ENCODE results near the gene AGO3.
"Not testable (repeated sequence)": the region's sequence is repeated elsewhere in the genome, so short reads cannot be mapped to it uniquely, and the experiment has no call there.

The AGO3 gene

GRCh38 chr1:36014722-36015220 lies 83.9 kb downstream of the AGO3 start:
- no peak for DNase-seq

- no peak for DNase-seq
Observed at GRCh38 chr1:36016686-36017085, 85.8 kb downstream of the AGO3 start.

GRCh38 chr1:36023098-36023769 lies 92.3 kb downstream of the AGO3 start:
- no peak for DNase-seq

- not testable (repeated sequence) for DNase-seq
Observed at GRCh38 chr1:36024024-36024423, 93.1 kb downstream of the AGO3 start.

DNA sequence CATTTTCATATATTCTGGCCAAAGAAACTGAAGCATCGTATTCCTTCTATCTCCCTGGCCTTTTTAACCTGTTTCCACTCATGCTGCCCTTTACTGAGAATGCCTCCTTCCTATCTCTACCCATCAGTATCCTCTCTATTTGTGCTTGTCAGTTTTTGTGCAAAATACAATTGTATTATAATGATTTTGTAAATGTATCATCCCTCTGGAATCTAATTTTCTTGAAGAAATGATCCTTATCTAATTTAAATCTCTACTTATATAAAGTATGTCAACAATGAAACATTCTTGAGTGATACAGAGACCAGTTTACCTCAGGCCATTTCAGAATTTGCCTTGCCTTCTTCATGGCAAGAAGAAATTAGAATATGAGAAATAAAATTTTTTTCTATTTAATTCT lies 93.9 kb downstream of the AGO3 start:
- DNase-seq = no peak

- DNase-seq = no peak
Observed at GRCh38 chr1:36027766-36028165, 96.9 kb downstream of the AGO3 start.

GRCh38 chr1:36031441-36031840 lies 100.5 kb downstream of the AGO3 start:
- DNase-seq = no peak

DNA sequence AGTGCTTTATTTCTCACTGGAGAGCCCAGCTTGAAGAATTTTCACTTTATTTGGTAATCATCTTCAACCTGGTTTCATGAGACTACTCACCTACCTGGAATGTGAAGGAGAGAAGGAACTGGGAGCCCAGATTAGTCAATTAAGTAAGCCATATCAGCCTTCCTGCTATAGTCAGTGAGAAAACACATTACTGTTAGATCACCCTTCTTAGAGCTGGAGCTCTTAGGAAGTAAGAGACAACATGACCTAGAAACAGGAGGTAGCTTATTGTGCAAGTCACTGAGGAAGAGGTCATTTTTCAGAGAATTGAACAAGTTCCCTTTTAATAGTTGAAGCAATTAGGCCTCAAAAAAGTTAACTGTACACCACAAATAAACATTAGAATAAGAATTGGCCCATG lies 103.8 kb downstream of the AGO3 start:
- no peak for DNase-seq

GRCh38 chr1:36035154-36035553 lies 104.2 kb downstream of the AGO3 start:
- DNase-seq = no peak

DNA sequence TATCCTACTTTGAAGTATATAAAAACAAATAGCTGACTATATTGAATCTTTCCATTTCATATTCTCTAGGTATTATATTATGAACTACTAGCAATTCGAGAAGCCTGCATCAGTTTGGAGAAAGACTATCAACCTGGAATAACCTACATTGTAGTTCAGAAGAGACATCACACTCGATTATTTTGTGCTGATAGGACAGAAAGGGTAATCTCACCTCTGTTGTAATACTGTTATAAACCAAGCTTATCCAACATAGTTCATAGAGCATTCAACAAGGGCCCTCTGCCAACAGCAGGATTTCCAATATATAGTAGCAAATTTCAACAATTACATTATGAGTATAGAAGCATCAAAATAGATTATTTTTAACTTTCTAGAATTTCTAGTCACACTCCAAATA lies 109.3 kb downstream of the AGO3 start:
- no peak for DNase-seq

- no peak for DNase-seq
Observed at GRCh38 chr1:36051821-36052220, 120.9 kb downstream of the AGO3 start.

DNA sequence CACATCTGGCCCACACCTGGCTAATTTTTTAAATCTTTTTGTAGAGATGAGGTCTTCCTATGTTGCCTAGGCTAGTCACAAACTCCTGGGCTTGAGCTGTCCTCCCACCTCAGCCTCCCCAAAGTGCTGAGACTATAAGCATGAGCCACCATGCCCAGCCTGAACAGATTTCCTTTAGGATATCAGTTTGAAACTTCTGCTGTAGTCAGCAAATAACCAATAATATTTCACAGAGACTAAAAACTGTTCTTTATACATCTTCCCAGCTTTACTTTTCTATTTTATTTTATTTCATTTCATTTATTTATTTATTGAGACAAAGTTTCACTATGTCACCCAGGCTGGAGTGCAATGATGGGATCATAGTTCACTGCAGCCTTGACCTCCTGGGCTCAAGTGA lies 123.1 kb downstream of the AGO3 start:
- DNase-seq = no peak

GRCh38 chr1:36055706-36056105 lies 124.8 kb downstream of the AGO3 start:
- no peak for DNase-seq

- no peak for DNase-seq
Observed at GRCh38 chr1:36062315-36062714, 131.4 kb downstream of the AGO3 start.

DNA sequence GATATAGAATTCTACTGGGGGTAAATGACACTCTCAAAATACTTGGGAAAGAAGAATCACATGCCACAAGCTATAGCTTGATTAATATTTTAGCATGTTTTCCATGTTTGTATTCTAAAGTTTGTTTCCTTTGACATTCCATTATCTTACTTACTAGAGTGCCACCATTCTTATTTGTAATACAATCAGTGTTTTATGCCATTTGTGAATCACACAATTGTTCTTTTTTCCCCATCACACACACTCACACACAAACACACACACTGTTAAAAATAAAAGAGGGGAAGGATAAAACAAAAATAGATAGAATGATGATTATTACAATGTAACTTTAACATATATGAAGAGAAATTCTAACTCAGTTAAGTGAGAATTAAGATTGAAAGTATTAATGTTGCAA lies 137.0 kb downstream of the AGO3 start:
- DNase-seq = no peak

DNA sequence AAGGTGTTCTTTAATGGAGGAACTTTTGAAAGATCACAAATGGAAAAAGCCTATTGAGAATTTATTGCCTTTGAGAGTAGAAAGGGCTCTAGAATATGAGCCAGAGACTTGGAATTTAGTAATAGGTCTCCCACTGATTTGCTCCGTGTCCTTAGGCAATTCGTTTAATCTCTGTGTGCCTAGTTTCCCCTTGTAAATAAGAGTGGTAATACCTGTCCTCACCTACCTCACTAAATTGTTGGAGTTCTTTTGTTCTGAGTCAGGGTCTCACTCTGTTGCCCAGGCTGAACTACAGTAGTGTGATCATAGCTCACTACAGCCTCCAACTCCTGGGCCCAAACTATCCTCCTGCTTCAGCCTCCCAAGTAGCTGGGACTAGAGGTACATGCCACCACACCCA lies 138.0 kb downstream of the AGO3 start:
- no peak for DNase-seq

GRCh38 chr1:36070349-36070748 lies 139.4 kb downstream of the AGO3 start:
- DNase-seq = peak; percentile 29

DNA sequence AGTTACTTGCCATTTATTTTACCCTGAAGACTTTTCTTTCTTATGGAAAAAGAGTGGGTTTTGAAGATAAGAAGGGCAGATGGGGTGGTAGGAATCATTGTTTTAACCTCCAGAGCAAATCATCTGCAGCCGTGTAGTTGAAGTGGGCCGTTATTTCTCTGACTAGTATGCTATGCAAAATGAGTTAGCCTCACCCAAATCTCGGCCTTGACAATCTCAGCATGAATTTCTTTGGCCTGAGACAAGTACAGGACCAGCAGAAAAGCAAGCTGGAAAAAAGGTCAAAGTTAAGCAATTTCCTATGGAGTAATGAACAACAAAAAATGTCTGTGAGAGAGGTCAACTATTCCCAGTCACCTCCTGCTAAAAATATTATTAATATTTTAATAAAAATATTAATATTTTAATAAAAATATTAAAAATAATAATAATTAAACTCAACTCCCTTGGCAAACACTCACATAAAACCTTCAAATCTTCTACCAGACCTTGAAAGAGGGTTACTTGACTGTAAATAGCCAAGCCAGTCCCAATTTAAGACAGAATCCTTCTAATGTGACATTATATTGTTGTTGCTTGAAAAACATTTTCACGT lies 146.2 kb downstream of the AGO3 start:
- no peak for DNase-seq

DNA sequence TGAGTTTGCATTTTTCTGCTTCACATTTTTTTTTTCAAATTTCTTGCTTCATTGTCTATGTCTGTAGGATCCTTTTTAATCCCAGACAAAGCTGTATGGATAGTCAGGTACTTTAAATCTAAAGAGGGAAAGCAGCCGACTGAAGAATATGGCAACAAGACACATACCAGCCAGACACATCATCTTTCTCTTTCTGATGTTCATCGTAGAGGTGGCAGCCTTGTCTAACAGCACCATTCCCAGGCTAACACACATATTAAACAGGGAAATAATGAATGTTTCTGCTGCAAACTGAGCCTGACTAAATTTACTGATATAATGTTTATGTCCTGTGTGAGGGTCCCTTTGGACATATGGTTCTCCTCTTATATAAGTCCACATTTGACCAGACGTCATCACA lies 149.3 kb downstream of the AGO3 start:
- DNase-seq = no peak

DNA sequence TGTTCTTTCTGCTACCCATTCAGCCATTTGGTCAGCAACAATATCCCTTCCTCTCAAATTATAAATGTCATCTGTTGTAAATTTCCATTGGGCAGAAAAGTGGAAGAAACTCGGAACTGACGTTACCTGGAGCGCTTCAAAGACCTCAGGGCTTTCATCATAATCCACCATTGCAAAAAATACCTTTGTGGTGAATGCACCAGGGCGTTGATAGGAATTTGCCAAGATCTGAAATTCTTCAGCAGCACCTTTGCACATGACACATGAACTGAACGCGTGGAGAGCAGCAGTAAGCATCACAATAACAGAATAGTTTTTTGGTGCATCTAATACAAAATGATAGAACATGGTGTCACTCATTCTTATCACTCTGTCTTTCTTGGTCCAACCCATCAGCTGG lies 149.9 kb downstream of the AGO3 start:
- no peak for DNase-seq

DNA sequence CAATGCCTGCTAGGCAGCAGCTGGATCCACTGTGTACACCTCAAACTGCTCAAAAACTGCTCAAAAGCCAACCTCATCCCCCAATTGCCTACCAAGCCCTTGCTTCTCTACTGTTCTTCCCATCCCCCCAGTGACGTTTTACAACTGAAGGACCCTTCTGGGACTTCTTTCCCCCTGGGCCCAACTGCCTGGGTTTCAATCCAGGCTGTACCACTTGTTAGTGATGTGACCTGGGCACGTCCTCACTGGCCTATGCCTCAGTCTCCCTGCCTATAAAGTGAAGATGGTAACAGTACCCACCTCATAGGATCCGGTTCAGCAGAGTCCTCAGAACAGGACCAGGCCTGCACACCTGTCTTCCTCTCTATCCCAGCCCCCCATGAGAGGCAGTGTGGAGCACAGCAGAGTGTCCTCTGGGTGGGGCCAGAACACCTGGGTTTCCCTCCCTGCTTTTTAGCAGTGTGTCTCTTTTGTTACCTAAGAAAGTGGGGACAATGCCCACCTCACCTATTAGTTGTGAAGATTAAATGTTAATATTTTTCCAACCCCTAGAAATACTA lies 151.1 kb downstream of the AGO3 start:
- DNase-seq = no peak

DNA sequence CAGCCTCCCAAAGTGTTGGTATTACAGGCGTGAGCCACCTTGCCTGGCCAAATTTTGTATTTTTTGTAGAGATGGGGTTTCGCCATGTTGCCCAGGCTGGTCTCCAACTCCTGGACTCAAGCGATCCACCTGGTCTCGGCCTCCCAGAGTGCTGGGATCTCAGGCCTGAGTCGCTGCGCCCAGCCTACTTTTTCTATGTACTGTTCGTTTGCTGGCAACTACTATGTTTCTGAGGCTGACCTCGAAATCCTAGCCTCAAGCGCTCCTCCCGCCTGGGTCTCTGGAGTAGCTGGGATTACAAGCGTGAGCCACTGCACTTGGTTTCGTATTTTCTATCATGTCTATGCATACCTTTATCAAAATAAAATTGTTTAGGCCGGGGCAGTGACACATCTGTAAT lies 152.3 kb downstream of the AGO3 start:
- no peak for DNase-seq

- DNase-seq = peak; percentile 80
Observed at GRCh38 chr1:36083635-36084496, 153.0 kb downstream of the AGO3 start, which contains the start of gene TEKT2. Gene TEKT2 (plus strand): TSS chr1:36084094. CDS start chr1:36084922, 828 bp downstream.
